IMR-90 (cell line): ENCODE results near the gene PRKCG. TPM values are rescaled to one million over a fixed set of nuclear protein-coding genes. Genes with fewer than 3 reads are reported as not detected.

ENCODE experiments used
- ATAC-seq: fragments of 200-7000 bp; cut with Tn5 transposase; 2 replicates; pipeline ENCODE4 v1.9.1; 2020; ENCODE audit warnings: low read depth, mild to moderate bottlenecking, moderate library complexity
- BruUV-seq: library from RNA; stranded (reverse); fragments of 400-500 nt; replicated peaks from 2 replicates; lab custom pipeline; 2021; lab: Mats Ljungman, UMichigan
- CTCF ChIA-PET: fragments of 300-600 bp; formaldehyde crosslinking; extraction: SDS; loops from one replicate; lab custom pipeline; 2021; ENCODE audit warnings: antibody characterized with exemption; lab: Yijun Ruan, JAX
- POLR2A ChIA-PET: fragments of 300-600 bp; sonication (Branson Sonifier 250); formaldehyde crosslinking; loops from one replicate; lab custom pipeline; 2022; ENCODE audit warnings: antibody characterized with exemption; ENCODE audit not compliant: unreplicated experiment; lab: Charles Lee
- DNase-seq: peaks from one replicate; pipeline ENCODE4 v3.0.0; 2013
- H2AFZ ChIP-seq: replicated peaks from 2 replicates; pipeline ENCODE3; 2013; ENCODE audit warnings: low read length, mild to moderate bottlenecking; ENCODE audit not compliant: poor library complexity
- H2AK5ac ChIP-seq: 2 replicates; pipeline ENCODE4 v1.6.1; 2013; ENCODE audit warnings: low read depth, low read length, inconsistent platforms
- H2AK9ac ChIP-seq: replicated peaks from 2 replicates; pipeline ENCODE3; 2013; ENCODE audit warnings: mild to moderate bottlenecking, low read depth, low read length, moderate library complexity; ENCODE audit not compliant: poor library complexity
- H2BK120ac ChIP-seq: 2 replicates; pipeline ENCODE4 v1.6.1; 2013; ENCODE audit warnings: low read depth, low read length, inconsistent platforms
- H2BK15ac ChIP-seq: 3 replicates; pipeline ENCODE4 v1.6.1; 2013; ENCODE audit warnings: low read depth, low read length, inconsistent platforms
- H2BK20ac ChIP-seq: 2 replicates; pipeline ENCODE4 v1.6.1; 2013; ENCODE audit warnings: low read depth, mild to moderate bottlenecking, inconsistent platforms, low read length, moderate library complexity
- H2BK5ac ChIP-seq: 2 replicates; pipeline ENCODE4 v1.6.1; 2013; ENCODE audit warnings: mild to moderate bottlenecking, low read depth, low read length, inconsistent platforms; ENCODE audit not compliant: poor library complexity, severe bottlenecking
- H3K14ac ChIP-seq: replicated peaks from 2 replicates; pipeline ENCODE4 v1.6.1; 2013; ENCODE audit warnings: low read depth, low read length, inconsistent platforms
- H3K18ac ChIP-seq: 2 replicates; pipeline ENCODE4 v1.6.1; 2013; ENCODE audit warnings: low read depth, low read length, control low read depth
- H3K23ac ChIP-seq: 2 replicates; pipeline ENCODE4 v1.6.1; 2013; ENCODE audit warnings: low read depth, low read length, inconsistent platforms
- H3K27ac ChIP-seq: 2 replicates; pipeline ENCODE4 v1.5.1; 2013; ENCODE audit warnings: mild to moderate bottlenecking, control low read depth, low read length; ENCODE audit not compliant: insufficient read depth
- H3K27me3 ChIP-seq: 2 replicates; pipeline ENCODE4 v1.6.1; 2013; ENCODE audit warnings: low read length; ENCODE audit not compliant: control insufficient read depth, insufficient read depth
- H3K36me3 ChIP-seq: 2 replicates; pipeline ENCODE4 v1.6.1; 2013; ENCODE audit warnings: low read length, mixed read lengths; ENCODE audit not compliant: control insufficient read depth, insufficient read depth
- H3K4ac ChIP-seq: 2 replicates; pipeline ENCODE4 v1.6.1; 2013; ENCODE audit warnings: low read depth, low read length, inconsistent platforms
- H3K4me1 ChIP-seq: 2 replicates; pipeline ENCODE4 v1.6.1; 2013; ENCODE audit warnings: low read length, mixed read lengths; ENCODE audit not compliant: control insufficient read depth, insufficient read depth
- H3K4me2 ChIP-seq: 2 replicates; pipeline ENCODE4 v1.6.1; 2013; ENCODE audit warnings: low read depth, mild to moderate bottlenecking, control low read depth, low read length, moderate library complexity
- H3K4me3 ChIP-seq: 2 replicates; pipeline ENCODE4 v1.5.1; 2013; ENCODE audit warnings: low read depth, mild to moderate bottlenecking, control low read depth, low read length, moderate library complexity; ENCODE audit not compliant: insufficient read depth
- H3K56ac ChIP-seq: 2 replicates; pipeline ENCODE4 v1.6.1; 2013; ENCODE audit warnings: low read length, inconsistent platforms; ENCODE audit not compliant: insufficient read depth; ENCODE audit errors: extremely low read depth
- H3K79me1 ChIP-seq, 2 experiments: 2 replicates each; pipeline ENCODE4 v1.6.1; 2013; ENCODE audit warnings: low read length in 2 of 2, inconsistent platforms in 1 of 2, low read depth in 1 of 2
- H3K9ac ChIP-seq: 2 replicates; pipeline ENCODE4 v1.6.1; 2013; ENCODE audit warnings: low read depth, low read length, control low read depth
- H3K9me1 ChIP-seq: 2 replicates; pipeline ENCODE4 v1.6.1; 2013; ENCODE audit warnings: low read length, inconsistent platforms; ENCODE audit not compliant: insufficient read depth
- H3K9me3 ChIP-seq: 2 replicates; pipeline ENCODE4 v1.6.1; 2013; ENCODE audit warnings: low read length; ENCODE audit not compliant: control insufficient read depth, insufficient read depth
- H4K20me1 ChIP-seq: 2 replicates; pipeline ENCODE4 v1.6.1; 2013; ENCODE audit warnings: low read length, inconsistent platforms; ENCODE audit not compliant: insufficient read depth
- H4K5ac ChIP-seq: 2 replicates; pipeline ENCODE4 v1.6.1; 2013; ENCODE audit warnings: mild to moderate bottlenecking, low read depth, low read length, control low read depth
- H4K8ac ChIP-seq, 2 experiments: 2 replicates each; pipeline ENCODE4 v1.6.1; 2013; ENCODE audit warnings: low read depth in 2 of 2, low read length in 2 of 2, control low read depth in 1 of 2, inconsistent platforms in 1 of 2
- H4K91ac ChIP-seq: 2 replicates; pipeline ENCODE4 v1.6.1; 2013; ENCODE audit warnings: low read depth, low read length, inconsistent platforms; ENCODE audit not compliant: insufficient read depth
- BHLHE40 ChIP-seq: fragments of 150-350 bp; IDR thresholded peaks from 2 replicates; pipeline ENCODE4 v1.6.1; 2016; ENCODE audit warnings: mild to moderate bottlenecking, low read depth, low read length
- CEBPB ChIP-seq: IDR thresholded peaks from 2 replicates; pipeline ENCODE4 v1.6.1; 2012; ENCODE audit warnings: low read depth, low read length, improper control_type of control experiment
- CHD1 ChIP-seq: IDR thresholded peaks from 2 replicates; pipeline ENCODE4 v1.6.1; 2012; ENCODE audit warnings: low read depth, low read length, improper control_type of control experiment
- FOS ChIP-seq: fragments of 150-350 bp; IDR thresholded peaks from 2 replicates; pipeline ENCODE4 v1.6.1; 2016; ENCODE audit warnings: low read depth, low read length
- POLR2A ChIP-seq: IDR thresholded peaks from 2 replicates; pipeline ENCODE4 v1.6.1; 2012; ENCODE audit warnings: mild to moderate bottlenecking, low read depth, low read length
- RCOR1 ChIP-seq: IDR thresholded peaks from 2 replicates; pipeline ENCODE4 v1.6.1; 2012; ENCODE audit warnings: mild to moderate bottlenecking, low read length, improper control_type of control experiment; ENCODE audit not compliant: insufficient replicate concordance
- SMC3 ChIP-seq: fragments of 150-350 bp; IDR thresholded peaks from 2 replicates; pipeline ENCODE4 v1.6.1; 2016; ENCODE audit warnings: low read depth, mild to moderate bottlenecking, antibody characterized with exemption, low read length, moderate library complexity
- WGBS, 2 experiments: methylation state at CpG; one replicate each; pipeline versions ENCODE4 v1.1.5 to v1.1.7; 2013; ENCODE audit warnings: missing lambda C conversion rate in 2 of 2; ENCODE audit not compliant: insufficient read length in 1 of 2; ENCODE audit errors: extremely low coverage in 2 of 2; 5-methylcytosine and 5-hydroxymethylcytosine counted together
- dilution Hi-C: fragments of 300-500 bp; cut with HindIII; formaldehyde crosslinking; loops from one replicate; pipeline ENCODE4 v1.14.3; 2018; ENCODE audit warnings: low sequenced_read_pairs; ENCODE audit not compliant: unreplicated experiment
- in situ Hi-C: fragments of 300-500 bp; cut with MboI; formaldehyde crosslinking; loops from 3 replicates; pipeline ENCODE4 v1.14.3; 2019; ENCODE audit warnings: low sequenced_read_pairs, inconsistent platforms, mixed read lengths
- intact Hi-C: fragments of 100-400 bp; cut with micrococcal nuclease; formaldehyde crosslinking; loops from 2 replicates; pipeline ENCODE4 v1.10.0; 2022
- polyA plus RNA-seq, 3 experiments: library from polyadenylated mRNA; depleted of rRNA; stranded (reverse); fragments of >200 nt; gene quantifications; 2 replicates each; pipeline ENCODE4 v1.2.3, GENCODE V29; 2012; ENCODE audit warnings: low replicate concordance in 1 of 3
- total RNA-seq: library from RNA; depleted of rRNA; stranded (reverse); fragments of >200 nt; gene quantifications from 2 replicates; pipeline ENCODE4 v1.2.3, GENCODE V29; 2012
- TF ChIP-seq, protein P1 (sequence below): fragments of 150-350 bp; IDR thresholded peaks from 2 replicates; pipeline ENCODE4 v1.6.1; 2016; ENCODE audit warnings: low read depth, mild to moderate bottlenecking, low read length, moderate library complexity, borderline replicate concordance

The PRKCG gene
- total and polyA plus RNA-seq, 2 of the 4 experiments (the other 2 are of a cell fraction) = not detected

DNA sequence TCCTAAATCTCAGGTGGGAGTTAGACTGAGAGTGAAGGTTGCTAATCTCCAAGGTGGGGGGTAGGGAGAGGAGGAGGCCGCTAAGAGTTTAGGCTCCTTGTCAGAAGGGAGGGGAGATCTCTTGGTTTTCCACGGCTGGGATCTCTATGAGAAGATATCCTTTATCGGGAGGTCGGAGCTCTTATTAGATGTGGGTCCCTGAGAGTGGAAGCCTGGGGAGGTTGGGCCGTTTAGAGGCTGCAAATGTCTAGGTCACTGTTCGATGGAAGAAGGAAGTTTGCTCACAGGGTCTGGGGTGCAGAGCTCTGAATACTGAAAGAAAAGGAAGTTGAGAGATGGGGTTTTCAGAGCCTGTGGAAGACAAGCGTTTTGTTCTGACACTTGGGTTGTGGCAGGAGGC, 10.5 kb upstream of the PRKCG start:
- Histone ChIP-seq H3K9ac (no peak overlapping the region), H2AFZ (no peak overlapping the region), H4K5ac (no peak overlapping the region), H2BK120ac (no peak overlapping the region), H3K56ac (no peak overlapping the region), H2AK9ac (no peak overlapping the region), H3K36me3 (peaks cover 42% of the 10 kb centered on the region), H3K14ac (no peak overlapping the region), H3K18ac (no peak overlapping the region), H3K4me3 (no peak overlapping the region), H4K91ac (no peak overlapping the region), H3K4me2 (no peak overlapping the region), H3K27me3 (no peaks in the 10 kb centered on the region), H2AK5ac (no peak overlapping the region), H3K23ac (no peak overlapping the region), H2BK20ac (no peak overlapping the region), H3K4me1 (peaks cover 4% of the 10 kb centered on the region), H4K20me1 (peaks cover 55% of the 10 kb centered on the region), H3K79me1 (peaks cover 13 to 62% of the 10 kb centered on the region in 2 experiments), H3K4ac (no peak overlapping the region), H4K8ac (no peak overlapping the region), H2BK5ac (no peak overlapping the region), H3K27ac (no peak overlapping the region), H3K9me3 (no peaks in the 10 kb centered on the region), H3K9me1 (peaks cover 7% of the 10 kb centered on the region; the same call in 1 of the 2 replicates), H2BK15ac (no peak overlapping the region)
- POLR2A ChIA-PET = no interaction called here
- WGBS, 2 experiments = 100% methylated on average over 2 of the region's 7 CpGs; no CpG with 5 or more reads in 1 of the 2 experiments
- in situ Hi-C loops = loop anchor here (10.0 kb wide), 1 partner anchor 583 kb away; no protein-coding TSS in a partner anchor
- dilution Hi-C loops = no loop called here
- no peak for ATAC-seq
- CTCF ChIA-PET = no interaction called here
- intact Hi-C loops = no loop called here
- BruUV-seq = no TSS peak
- DNase-seq = no peak
- TF ChIP-seq CEBPB (no peak), FOS (no peak), SMC3 (no peak), RCOR1 (no peak), BHLHE40 (no peak), CHD1 (no peak), POLR2A (no peak)
- TF ChIP-seq, protein P1, sequence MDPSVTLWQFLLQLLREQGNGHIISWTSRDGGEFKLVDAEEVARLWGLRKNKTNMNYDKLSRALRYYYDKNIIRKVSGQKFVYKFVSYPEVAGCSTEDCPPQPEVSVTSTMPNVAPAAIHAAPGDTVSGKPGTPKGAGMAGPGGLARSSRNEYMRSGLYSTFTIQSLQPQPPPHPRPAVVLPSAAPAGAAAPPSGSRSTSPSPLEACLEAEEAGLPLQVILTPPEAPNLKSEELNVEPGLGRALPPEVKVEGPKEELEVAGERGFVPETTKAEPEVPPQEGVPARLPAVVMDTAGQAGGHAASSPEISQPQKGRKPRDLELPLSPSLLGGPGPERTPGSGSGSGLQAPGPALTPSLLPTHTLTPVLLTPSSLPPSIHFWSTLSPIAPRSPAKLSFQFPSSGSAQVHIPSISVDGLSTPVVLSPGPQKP = no peak
